HG02610 (cell line): ENCODE results near the gene WAPL.

Source experiments
- ATAC-seq: cut with Tn5 transposase; IDR thresholded peaks from one replicate; pipeline ENCODE4 v1.9.1; 2021; ENCODE audit warnings: mild to moderate bottlenecking, moderate library complexity; ENCODE audit not compliant: unreplicated experiment

Gene WAPL

DNA sequence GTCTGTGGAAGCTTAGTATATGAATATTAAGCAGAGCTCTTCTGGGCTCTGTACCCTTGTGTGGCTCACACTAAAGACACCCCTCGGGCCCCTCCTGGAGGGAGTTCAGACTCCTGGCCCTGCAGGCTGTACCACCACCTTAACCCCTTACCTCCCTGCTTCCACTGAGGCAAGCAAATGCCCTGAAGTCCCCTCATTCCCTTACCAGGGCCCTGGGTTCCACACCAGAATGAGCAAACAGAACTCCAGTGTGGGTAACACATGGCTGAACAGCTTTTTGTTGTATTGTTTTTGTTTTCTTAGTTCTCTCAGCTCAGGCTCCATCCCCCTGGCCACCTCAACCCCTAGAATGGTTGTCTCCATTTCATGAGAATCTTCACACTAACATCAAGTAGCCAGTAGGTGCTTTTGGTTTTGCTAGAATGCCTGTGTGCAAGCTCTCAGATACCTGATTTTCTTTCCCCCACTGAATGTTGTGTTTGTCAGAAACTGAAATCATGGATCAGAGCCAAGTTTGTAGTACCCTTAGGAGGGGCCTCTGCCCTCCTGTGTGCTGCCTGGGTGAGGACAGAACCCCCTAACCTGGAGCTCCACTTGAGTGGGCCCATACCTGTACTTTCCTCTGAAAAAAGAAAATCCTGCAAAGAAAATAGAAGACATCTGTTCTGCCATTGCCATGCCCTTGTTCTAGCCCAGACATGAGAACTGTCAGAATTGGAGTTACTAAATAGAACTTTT, 2.8 kb upstream of the WAPL start:
- ATAC-seq = no peak

DNA sequence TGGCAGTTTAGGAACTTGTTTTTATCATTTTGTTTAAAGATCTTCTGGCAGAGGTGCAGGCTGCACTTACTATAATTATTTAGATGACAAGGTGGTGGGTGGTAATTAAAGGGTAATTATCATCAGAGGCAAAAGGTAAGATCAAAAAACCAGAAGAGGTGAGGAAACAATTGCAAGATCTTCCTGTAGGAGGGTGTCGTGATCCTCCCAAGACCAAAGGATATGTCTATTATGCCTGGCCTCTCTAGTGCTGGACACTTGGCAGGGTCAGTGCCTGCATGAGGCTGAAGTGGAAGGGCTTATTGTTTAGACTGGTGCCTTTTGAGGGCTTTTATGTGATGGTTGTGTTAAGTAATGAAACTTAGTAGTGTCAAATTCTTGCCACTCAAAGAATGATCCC, 1.8 kb upstream of the WAPL start:
- ATAC-seq = no peak

GRCh38 chr10:86522510-86522855, 891 bp upstream of the WAPL start:
- ATAC-seq = no peak

DNA sequence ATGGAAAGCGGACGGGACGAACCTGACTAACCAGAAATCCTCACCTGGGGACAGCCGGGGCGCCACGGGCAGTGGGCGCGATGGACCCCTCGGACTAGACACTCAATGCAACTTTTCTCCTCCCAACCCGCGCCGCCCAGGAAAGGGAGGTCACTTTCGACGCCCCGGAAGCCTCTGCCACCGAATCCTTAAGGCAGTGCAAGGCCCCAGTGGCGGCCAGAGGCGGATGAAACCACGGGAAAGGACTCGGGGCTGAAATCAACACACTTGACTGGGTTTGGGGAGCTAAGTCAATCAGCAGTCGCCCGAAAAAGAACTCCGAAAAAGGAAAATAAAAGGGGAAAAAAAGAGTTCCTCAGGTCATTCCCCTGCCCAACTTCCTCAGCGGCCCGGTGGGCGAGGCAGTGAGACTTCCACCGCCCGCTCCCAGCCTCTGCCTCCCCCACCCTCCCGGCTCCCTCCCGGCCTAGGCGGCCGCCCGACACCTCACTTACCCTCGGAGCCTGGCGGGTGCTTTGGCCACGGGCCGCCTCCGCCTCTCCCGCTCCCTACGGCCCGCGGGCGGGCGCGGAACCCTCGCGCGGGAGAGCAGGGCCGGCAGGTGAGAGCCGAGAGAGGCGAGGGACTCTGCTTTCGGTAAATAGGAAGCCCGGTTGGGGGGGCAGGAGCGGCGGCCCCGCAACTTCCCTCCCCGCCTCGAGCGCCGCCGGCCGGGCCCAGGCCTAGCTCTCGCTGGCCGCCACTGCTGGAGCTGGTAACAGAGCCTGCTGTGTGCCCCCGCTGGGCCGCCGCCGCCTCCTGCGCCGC, 518 bp downstream of the WAPL start:
- peak; percentile 18 for ATAC-seq

GRCh38 chr10:86518781-86519180, 2.8 kb downstream of the WAPL start:
- no peak for ATAC-seq

- no peak for ATAC-seq
These were observed 9.5 kb downstream of the WAPL start for GRCh38 chr10:86512137-86512536.

DNA sequence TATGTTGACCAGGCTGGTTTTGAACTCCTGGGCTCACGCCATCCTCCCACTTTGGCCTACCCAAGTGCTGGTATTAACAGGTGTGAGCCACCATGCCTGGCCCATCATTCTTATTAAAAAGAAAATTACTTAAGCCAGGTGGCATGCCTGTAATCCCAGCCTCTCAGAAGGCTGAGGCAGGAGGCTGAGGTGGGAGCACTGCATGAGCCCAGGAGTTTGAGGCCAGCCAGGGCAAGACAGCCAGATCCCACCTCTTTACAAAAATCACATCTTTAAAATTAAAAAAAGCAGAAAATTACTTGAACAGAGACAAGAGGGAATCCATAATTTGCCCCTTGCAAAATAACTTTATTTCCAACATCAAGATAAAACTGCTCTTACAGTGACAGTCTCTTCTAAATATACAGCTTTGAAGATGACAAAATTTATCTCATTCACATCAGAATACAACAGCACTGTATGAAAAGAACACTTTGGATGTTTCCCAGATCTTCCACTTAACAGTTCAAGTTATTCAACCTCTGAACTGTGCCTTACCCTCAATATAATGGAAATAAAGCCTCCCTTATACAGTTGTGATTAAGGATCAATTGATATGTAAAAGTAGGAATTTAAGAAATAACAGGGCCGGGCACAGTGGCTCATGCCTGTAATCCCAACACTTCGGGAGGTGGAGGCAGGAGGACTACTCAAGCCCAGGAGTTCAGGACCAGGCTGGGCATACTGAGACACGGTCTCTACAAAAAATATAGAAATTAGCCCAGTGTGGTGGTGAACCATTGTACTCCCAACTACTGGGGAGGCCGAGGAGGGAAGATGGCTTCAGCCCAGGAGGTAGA, 10.3 kb downstream of the WAPL start:
- ATAC-seq = no peak

DNA sequence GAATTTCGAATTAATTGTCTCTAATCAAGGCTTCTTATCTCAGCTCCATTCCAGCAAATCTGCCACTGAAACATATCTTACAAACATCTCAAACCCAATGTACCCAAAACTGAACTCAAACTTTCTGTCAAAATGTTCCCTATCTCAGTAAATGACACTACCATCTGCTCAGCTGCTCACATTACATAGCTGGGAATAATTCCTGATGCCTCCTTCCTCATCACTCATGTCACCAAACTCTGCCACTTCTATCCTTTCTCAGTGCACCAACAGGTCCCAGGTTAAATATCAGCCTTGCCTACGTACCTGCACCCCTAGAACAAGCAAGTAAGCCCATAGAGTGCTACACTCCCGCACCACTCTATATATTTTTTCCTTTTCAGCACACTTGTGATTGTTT, 12.4 kb downstream of the WAPL start:
- no peak for ATAC-seq

DNA sequence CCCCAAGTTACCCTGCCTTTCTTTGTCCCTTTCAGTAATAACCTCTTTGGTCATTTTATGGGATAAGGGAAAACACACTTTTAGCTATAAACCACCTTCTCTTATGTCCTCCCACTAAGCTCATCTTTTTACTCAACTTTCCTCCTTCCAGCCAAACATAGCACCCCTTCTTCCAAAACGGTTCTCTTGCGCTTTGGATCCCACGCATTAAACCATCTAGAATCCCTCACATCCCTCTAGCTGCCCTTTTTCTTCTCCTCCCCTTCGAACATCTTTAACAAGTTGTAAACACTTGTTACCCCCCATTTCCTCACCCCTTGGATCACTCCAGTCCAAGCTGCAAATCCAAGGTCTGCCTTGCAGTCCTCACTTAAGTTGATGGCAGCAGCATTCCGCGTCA, 13.4 kb downstream of the WAPL start:
- ATAC-seq = no peak

- no peak for ATAC-seq
These were observed 15.1 kb downstream of the WAPL start for GRCh38 chr10:86506499-86506898.

GRCh38 chr10:86506062-86506461, 15.5 kb downstream of the WAPL start:
- no peak for ATAC-seq

DNA sequence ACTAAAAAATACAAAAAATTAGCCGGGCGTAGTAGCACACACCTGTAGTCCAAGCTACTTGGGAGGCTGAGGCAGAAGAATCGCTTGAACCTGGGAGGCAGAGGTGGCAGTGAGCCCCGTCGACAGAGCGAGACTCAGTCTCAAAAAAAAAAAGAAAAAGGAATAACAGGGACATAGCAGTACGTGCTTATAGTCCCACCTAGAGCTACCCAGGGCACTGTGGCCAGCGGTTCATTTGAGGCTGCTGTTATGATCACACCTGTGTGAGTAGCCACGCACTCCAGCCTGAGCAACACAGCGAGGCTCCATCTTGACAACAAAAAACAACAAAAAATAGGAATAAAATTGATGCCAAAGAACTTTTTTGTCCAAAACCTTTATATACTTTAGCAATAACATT, 17.1 kb downstream of the WAPL start:
- ATAC-seq = no peak

DNA sequence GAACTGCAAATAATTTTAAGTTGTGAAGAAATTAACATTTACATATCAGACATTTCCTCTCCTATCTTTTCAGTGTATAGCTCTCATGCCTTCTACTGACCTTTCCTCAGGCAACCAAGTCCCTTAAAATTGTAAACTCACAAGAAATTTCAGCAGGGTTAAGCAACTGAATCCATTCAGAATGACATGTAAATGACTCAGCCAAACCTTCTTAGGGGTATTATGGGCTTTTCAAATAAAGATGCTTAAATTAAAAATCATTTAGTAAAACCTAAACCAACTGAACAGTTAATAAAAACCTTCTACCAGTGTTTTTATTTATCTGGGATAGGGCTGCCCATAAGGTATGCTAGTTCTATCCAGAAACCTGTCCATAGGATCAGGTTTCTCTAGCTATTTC, 20.7 kb downstream of the WAPL start:
- no peak for ATAC-seq

GRCh38 chr10:86498598-86498997, 23.0 kb downstream of the WAPL start:
- no peak for ATAC-seq

DNA sequence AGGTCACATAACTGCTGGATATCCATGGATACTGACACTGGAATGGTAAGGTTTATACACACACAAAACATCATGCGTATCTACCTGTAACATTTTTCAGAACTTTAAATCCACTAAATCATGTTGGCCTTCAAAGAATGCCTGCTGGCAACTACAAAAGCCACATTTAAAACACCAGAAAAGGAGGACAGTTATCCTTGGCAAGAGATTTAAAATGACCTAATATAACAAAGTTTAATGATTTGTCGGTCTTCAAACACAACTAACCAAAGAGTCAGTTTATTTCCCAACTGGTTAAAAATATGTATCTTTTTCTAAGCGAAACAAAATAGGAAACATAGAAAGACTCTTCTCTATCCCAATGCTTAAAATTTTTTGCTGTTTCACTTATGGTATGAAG, 24.0 kb downstream of the WAPL start:
- ATAC-seq = no peak

GRCh38 chr10:86489960-86490612, 31.5 kb downstream of the WAPL start:
- ATAC-seq = no peak

GRCh38 chr10:86489071-86489810, 32.4 kb downstream of the WAPL start:
- ATAC-seq = no peak

DNA sequence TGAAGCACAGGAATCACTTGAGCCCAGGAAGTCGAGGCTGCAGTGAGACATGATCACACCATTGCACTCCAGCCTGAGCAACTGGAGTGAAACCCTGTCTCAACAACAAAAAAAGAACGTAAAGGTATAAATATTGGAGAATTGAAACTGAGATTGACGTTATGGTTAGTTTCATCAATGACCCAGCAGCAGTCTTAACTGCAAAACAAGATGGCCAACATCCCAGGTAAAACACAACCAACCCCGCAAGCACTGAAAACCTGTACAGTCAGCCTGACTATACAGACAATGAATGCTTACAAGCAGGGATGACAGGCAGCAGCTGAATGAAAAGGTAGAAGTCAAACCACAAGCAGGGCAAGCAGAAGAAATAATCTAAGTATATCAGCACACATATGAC, 34.7 kb downstream of the WAPL start:
- no peak for ATAC-seq

DNA sequence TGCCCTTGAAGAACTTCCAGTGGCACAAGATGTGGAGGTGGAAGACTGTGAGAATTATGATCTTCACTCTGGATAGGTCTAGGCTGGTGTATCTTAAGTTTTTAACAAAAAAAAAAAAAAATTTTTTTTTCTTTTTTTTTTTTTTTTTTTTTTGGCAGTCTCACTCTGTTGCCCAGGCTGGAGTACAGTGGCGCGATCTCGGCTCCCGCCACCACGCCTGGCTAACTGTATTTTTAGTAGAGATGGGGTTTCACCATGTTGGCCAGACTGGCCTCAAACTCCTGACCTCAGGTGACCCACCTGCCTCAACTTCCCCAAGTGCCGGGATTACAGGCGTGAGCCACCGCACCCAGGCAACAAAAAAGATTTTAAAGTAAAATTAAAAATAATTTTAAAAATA, 37.9 kb downstream of the WAPL start:
- no peak for ATAC-seq

GRCh38 chr10:86481761-86482160, 39.8 kb downstream of the WAPL start:
- no peak for ATAC-seq
